ENCODE measurements around the gene FGGY.

The FGGY gene

GRCh38 chr1:59473831-59474230 lies 176.9 kb downstream of the FGGY start:
- H3K4me3 ChIP-seq (ENCODE audit: low read depth, low read length): no peak overlapping the region
- in situ Hi-C loops (cut with HindIII; ENCODE audit: low sequenced_read_pairs): no loop called here
- DNase-seq (ENCODE audit: low read depth): no peak
- TF ChIP-seq CTCF (IDR thresholded peaks at IDR 0.05; ENCODE audit: low read depth, low read length, missing control alignments): no peak

GRCh38 chr1:59474496-59474895 lies 177.6 kb downstream of the FGGY start:
- DNase-seq (ENCODE audit: low read depth): no peak
- H3K4me3 ChIP-seq (ENCODE audit: low read depth, low read length): no peak overlapping the region
- no peak for TF ChIP-seq CTCF (IDR thresholded peaks at IDR 0.05; ENCODE audit: low read depth, low read length, missing control alignments)
- in situ Hi-C loops (cut with HindIII; ENCODE audit: low sequenced_read_pairs): no loop called here

- in situ Hi-C loops (cut with HindIII; ENCODE audit: low sequenced_read_pairs): no loop called here
- no peak for DNase-seq (ENCODE audit: low read depth)
- H3K4me3 ChIP-seq (ENCODE audit: low read depth, low read length): no peak overlapping the region
- TF ChIP-seq CTCF (IDR thresholded peaks at IDR 0.05; ENCODE audit: low read depth, low read length, missing control alignments): no peak
These were observed 178.8 kb downstream of the FGGY start for GRCh38 chr1:59475737-59476136.

GRCh38 chr1:59477286-59477685 lies 180.4 kb downstream of the FGGY start:
- DNase-seq (ENCODE audit: low read depth): peak; percentile 67

GRCh38 chr1:59477867-59478266 lies 181.0 kb downstream of the FGGY start:
- TF ChIP-seq CTCF (IDR thresholded peaks at IDR 0.05; ENCODE audit: low read depth, low read length, missing control alignments): no peak
- in situ Hi-C loops (cut with HindIII; ENCODE audit: low sequenced_read_pairs): no loop called here
- no peak for DNase-seq (ENCODE audit: low read depth)
- no peak overlapping the region for H3K4me3 ChIP-seq (ENCODE audit: low read depth, low read length)

More at GRCh38 chr1:59477286-59477685, 180.4 kb downstream of the FGGY start:
- no peak for TF ChIP-seq CTCF (IDR thresholded peaks at IDR 0.05; ENCODE audit: low read depth, low read length, missing control alignments)
- in situ Hi-C loops (cut with HindIII; ENCODE audit: low sequenced_read_pairs): no loop called here
- no peak overlapping the region for H3K4me3 ChIP-seq (ENCODE audit: low read depth, low read length)

GRCh38 chr1:59478822-59479221 lies 181.9 kb downstream of the FGGY start:
- no peak for TF ChIP-seq CTCF (IDR thresholded peaks at IDR 0.05; ENCODE audit: low read depth, low read length, missing control alignments)
- no peak for DNase-seq (ENCODE audit: low read depth)
- no peak overlapping the region for H3K4me3 ChIP-seq (ENCODE audit: low read depth, low read length)
- in situ Hi-C loops (cut with HindIII; ENCODE audit: low sequenced_read_pairs): no loop called here
